ENCODE results near the gene LTC4S.
"Not testable (repeated sequence)": the region's sequence is repeated elsewhere in the genome, so short reads cannot be mapped to it uniquely, and the experiment has no call there.

LTC4S gene

GRCh38 chr5:179833709-179834070 is 39.9 kb downstream of the LTC4S start:
- TF ChIP-seq CTCF (IDR thresholded peaks at IDR 0.05; ENCODE audit: low read depth, low read length, missing control alignments): no peak

GRCh38 chr5:179834120-179834519 is 40.3 kb downstream of the LTC4S start:
- TF ChIP-seq CTCF (IDR thresholded peaks at IDR 0.05; ENCODE audit: low read depth, low read length, missing control alignments): no peak
- no peak overlapping the region for H3K4me3 ChIP-seq (replicated peaks; ENCODE audit: low read depth, low read length)
- DNase-seq (ENCODE audit: extremely low read depth, low read depth): no peak

More at GRCh38 chr5:179833709-179834070, 39.9 kb downstream of the LTC4S start:
- no peak overlapping the region for H3K4me3 ChIP-seq (replicated peaks; ENCODE audit: low read depth, low read length)
- no peak for DNase-seq (ENCODE audit: extremely low read depth, low read depth)

DNA sequence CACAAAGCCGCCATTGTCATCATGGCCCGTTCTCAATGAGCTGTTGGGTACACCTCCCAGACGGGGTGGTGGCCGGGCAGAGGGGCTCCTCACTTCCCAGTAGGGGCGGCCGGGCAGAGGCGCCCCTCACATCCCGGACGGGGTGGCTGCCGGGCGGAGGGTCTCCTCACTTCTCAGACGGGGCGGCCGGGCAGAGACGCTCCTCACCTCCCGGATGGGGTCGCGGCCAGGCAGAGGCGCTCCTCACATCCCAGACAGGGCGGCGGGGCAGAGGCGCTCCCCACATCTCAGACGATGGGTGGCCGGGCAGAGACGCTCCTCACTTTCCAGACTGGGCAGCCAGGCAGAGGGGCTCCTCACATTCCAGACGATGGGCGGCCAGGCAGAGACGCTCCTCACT is 41.1 kb downstream of the LTC4S start:
- H3K4me3 ChIP-seq (replicated peaks; ENCODE audit: low read depth, low read length); DNase-seq (ENCODE audit: extremely low read depth, low read depth): not testable (repeated sequence)

GRCh38 chr5:179836225-179837019 is 42.6 kb downstream of the LTC4S start:
- DNase-seq (ENCODE audit: extremely low read depth, low read depth): no peak
- TF ChIP-seq CTCF (IDR thresholded peaks at IDR 0.05; ENCODE audit: low read depth, low read length, missing control alignments): no peak
- no peak overlapping the region for H3K4me3 ChIP-seq (replicated peaks; ENCODE audit: low read depth, low read length)

DNA sequence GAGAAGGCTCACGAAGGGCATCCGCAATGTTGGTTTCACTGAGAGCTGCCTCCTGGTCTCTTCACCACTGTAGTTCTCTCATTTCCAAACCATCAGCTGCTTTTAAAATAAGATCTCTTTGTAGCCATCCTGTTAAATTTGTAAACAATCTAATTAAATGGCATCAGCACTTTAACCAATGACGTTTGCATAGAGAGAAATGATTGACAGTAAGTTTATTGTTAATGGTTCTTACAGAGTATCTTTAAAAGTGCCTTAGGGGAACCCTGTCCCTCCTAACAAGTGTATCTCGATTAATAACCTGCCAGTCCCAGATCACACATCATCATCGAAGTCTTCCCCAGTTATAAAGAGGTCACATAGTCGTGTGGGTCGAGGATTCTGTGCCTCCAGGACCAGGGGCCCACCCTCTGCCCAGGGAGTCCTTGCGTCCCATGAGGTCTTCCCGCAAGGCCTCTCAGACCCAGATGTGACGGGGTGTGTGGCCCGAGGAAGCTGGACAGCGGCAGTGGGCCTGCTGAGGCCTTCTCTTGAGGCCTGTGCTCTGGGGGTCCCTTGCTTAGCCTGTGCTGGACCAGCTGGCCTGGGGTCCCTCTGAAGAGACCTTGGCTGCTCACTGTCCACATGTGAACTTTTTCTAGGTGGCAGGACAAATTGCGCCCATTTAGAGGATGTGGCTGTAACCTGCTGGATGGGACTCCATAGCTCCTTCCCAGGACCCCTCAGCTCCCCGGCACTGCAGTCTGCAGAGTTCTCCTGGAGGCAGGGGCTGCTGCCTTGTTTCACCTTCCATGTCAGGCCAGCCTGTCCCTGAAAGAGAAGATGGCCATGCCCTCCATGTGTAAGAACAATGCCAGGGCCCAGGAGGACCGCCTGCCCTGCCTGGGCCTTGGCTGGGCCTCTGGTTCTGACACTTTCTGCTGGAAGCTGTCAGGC is 43.6 kb downstream of the LTC4S start:
- TF ChIP-seq CTCF (IDR thresholded peaks at IDR 0.05; ENCODE audit: low read depth, low read length, missing control alignments): no peak
- DNase-seq (ENCODE audit: extremely low read depth, low read depth): no peak
- H3K4me3 ChIP-seq (replicated peaks; ENCODE audit: low read depth, low read length): no peak overlapping the region

DNA sequence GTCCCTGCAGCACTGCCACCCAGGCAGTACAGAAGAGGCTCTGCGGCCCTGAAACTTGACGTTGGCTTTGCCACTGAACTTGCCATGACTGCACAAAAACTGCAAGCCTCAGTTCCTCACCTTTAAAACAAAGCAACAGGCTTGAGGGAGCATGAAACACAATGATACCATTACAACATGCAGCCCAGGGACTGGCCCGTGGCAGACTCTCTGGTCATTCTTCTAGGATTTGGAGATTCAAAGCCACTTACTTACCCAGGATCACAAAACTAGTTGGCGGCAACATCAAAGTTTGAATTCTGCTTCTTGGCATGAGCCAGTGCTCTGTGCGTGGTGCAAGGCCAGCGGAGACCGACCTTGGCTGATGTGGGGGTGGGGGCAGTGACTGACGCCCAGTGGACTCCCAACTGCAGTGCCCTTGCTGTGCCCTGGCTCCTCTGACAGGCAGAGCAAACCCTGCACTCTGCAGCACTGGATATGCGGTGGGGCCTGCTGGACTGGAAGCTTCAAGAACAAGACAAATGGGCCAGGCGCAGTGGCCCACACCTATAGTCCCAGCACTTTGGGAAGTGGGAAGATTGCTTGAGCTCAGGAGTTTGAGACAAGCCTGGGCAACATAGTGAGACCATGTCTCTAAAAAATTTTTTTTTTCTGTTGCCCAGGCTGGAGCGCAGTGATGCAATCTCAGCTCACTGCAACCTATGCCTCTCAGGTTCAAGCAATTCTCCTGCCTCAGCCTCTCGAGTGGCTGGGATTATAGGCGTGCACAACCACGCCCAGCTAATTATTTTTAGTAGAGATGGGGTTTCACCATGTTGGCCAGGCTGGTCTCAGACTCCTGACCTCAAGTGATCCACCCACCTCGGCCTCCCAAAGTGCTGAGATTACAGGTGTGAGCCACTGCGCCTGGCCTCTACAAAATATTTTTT is 45.8 kb downstream of the LTC4S start:
- DNase-seq (ENCODE audit: extremely low read depth, low read depth): no peak
- H3K4me3 ChIP-seq (replicated peaks; ENCODE audit: low read depth, low read length): no peak overlapping the region
- TF ChIP-seq CTCF (IDR thresholded peaks at IDR 0.05; ENCODE audit: low read depth, low read length, missing control alignments): no peak
